Sigmoid colon (tissue), 7 donors: ENCODE data around the gene WBP2. TPM values are rescaled to one million over a fixed set of nuclear protein-coding genes. Genes with fewer than 3 reads are reported as not detected.
A peak's percentile ranks its signal among the peaks of the same experiment; 100 is the strongest.

Experiments used
- DNase-seq: peaks from one replicate; pipeline ENCODE4 v3.0.0-alpha.2; 2019
- H3K27ac ChIP-seq, 4 donors: fragments of 200-600 bp; sonication (generic); one replicate each; pipeline ENCODE4 v1.5.1; 2016 to 2019; ENCODE audit warnings: mild to moderate bottlenecking in 1 of 4
- H3K27me3 ChIP-seq, 3 donors: fragments of 200-600 bp; sonication (generic); one replicate each; pipeline ENCODE4 v1.5.1; 2019; ENCODE audit warnings: mild to moderate bottlenecking in 1 of 3
- H3K36me3 ChIP-seq, 4 donors: fragments of 200-600 bp; sonication (generic); one replicate each; pipeline ENCODE4 v1.5.1; 2016 to 2019
- H3K4me1 ChIP-seq, 4 donors: fragments of 200-600 bp; sonication (generic); one replicate each; pipeline ENCODE4 v1.5.1; 2017 to 2019
- H3K4me3 ChIP-seq, 4 donors: fragments of 200-600 bp; sonication (generic); one replicate each; pipeline ENCODE4 v1.5.1; 2017 to 2019; ENCODE audit warnings: mild to moderate bottlenecking in 2 of 4, moderate library complexity in 1 of 4
- H3K9me3 ChIP-seq, 4 donors: fragments of 200-600 bp in 3 of 4; sonication (generic) in 3 of 4; one replicate each; pipeline versions ENCODE4 v1.5.1 to v1.6.1; 2013 to 2019
- CTCF ChIP-seq, 4 experiments: fragments of 450-650 bp in 3 of 4; fragments of 200-600 bp in 1 of 4; IDR thresholded peaks; one replicate each; pipeline ENCODE4 v1.5.1; 2016 to 2019; ENCODE audit warnings: antibody characterized with exemption in 4 of 4, mild to moderate bottlenecking in 3 of 4, moderate library complexity in 2 of 4
- EP300 ChIP-seq, 4 donors: sonication (generic); formaldehyde crosslinking; IDR thresholded peaks; one replicate each; pipeline ENCODE4 v1.6.1; 2017; ENCODE audit warnings: antibody characterized with exemption in 4 of 4
- POLR2A ChIP-seq, 2 donors: fragments of 450-650 bp; IDR thresholded peaks; one replicate each; pipeline ENCODE4 v1.6.1; 2016; ENCODE audit warnings: antibody characterized with exemption in 2 of 2, mild to moderate bottlenecking in 2 of 2, moderate library complexity in 2 of 2
- POLR2AphosphoS5 ChIP-seq, 4 donors: sonication (generic); formaldehyde crosslinking; IDR thresholded peaks; one replicate each; pipeline ENCODE4 v1.6.1; 2017; ENCODE audit warnings: antibody characterized with exemption in 4 of 4
- WGBS, 2 donors: extraction: QIAGEN DNeasy Blood & Tissue Kit; methylation state at CpG; one replicate each; pipeline ENCODE4 v1.1.7; 2013; 5-methylcytosine and 5-hydroxymethylcytosine counted together
- intact Hi-C: fragments of 100-400 bp; cut with DNase I; formaldehyde crosslinking; loops from one replicate; pipeline ENCODE4 v1.15.1; 2023
- polyA plus RNA-seq, 3 donors: library from polyadenylated mRNA; stranded (reverse); fragments of 200-250 nt; gene quantifications; one replicate each; pipeline ENCODE4 v1.2.3, GENCODE V29; 2013
- total RNA-seq, 4 donors: library from RNA; depleted of rRNA; stranded (reverse); fragments of >200 nt; gene quantifications; one replicate each; pipeline ENCODE4 v1.1.0, GENCODE V29; 2016
- donor health status: healthy with polysubstance abuse.
- donor health status: Bipolar disorder and iron deficiency.
- donor health status: healthy.

WBP2 gene
- total and polyA plus RNA-seq, 7 donors: 44.2 to 110 (median 73.1) TPM

GRCh38 chr17:75897160-75898019 lies 42.3 kb upstream of the WBP2 start:
- peak overlapping the region; percentile 95 to 98 (median 96) for H3K27ac ChIP-seq
- WGBS, 2 donors: 58 to 61% methylated on average over 37 of the region's 37 CpGs
- no peak for TF ChIP-seq POLR2AphosphoS5 (IDR thresholded peaks at IDR 0.05)
- no peak for TF ChIP-seq EP300 (IDR thresholded peaks at IDR 0.05)
- no peak for TF ChIP-seq POLR2A (IDR thresholded peaks at IDR 0.05)
- TF ChIP-seq CTCF (IDR thresholded peaks at IDR 0.05): no peak
- H3K27me3 ChIP-seq: no peaks in the 10 kb centered on the region
- intact Hi-C loops: loop anchor here (5.0 kb wide), 1 partner anchor 120 kb away; a partner anchor contains a TSS
- peaks cover 0 to 39% (median 34%) of the 10 kb centered on the region in 4 donors for H3K4me1 ChIP-seq
- DNase-seq: peak; percentile 84
- peaks cover 25 to 47% (median 35%) of the 10 kb centered on the region in 4 donors for H3K36me3 ChIP-seq
- no peaks in the 10 kb centered on the region for H3K9me3 ChIP-seq
- H3K4me3 ChIP-seq: peak overlapping the region; percentile 73 to 95 (median 83)

DNA sequence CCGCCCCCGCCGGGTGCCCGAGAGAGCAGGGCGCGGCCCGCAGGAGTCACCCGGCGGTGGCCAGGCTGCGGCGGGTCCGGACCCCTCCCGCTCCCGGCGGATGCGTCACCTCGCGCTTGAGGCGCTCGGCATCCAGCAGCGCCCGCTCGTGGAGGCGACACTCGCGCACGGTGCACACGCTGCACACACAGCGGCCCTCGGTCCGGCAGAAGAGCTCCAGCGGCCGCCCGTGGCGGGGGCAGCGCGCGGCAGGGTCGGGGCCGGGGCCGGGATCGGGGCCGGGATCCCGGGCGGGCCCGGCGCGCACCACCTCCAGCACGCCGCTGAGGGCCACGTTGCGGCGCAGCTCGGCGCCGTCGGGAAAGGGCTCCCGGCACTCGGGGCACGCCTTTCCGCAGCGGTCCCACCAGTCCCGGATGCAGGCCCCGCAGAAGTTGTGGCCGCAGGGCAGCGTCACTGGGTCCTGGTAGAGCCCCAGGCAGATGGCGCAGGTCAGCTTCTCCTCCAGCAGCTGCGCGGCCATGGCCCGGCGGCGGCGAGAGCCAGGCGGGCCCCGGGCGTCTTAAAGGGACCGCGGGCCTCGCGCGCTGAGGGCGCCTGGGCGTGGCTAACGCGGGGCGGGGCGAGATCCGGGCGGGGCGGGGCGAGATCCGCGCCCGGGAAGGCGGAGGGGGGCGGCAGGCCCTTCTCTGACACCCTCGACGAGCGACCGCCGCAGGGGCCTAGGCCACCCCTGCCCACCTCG lies 41.5 kb upstream of the WBP2 start, which contains the start of gene TRIM65:
Gene TRIM65 (minus strand): TSS at position 537 of the 745 bp plus-strand sequence. CDS start 14 bp downstream, at position 523.
- peaks cover 0 to 39% (median 34%) of the 10 kb centered on the region in 4 donors for H3K4me1 ChIP-seq
- no peaks in the 10 kb centered on the region for H3K9me3 ChIP-seq
- peak within 1 kb of the TSS; percentile 95 to 98 (median 96) for H3K27ac ChIP-seq
- H3K36me3 ChIP-seq: peaks cover 24 to 47% (median 34%) of the 10 kb centered on the region in 4 donors
- 0 to 1% methylated on average over 102 of the region's 102 CpGs for WGBS, 2 donors
- intact Hi-C loops: loop anchor here (1.0 to 5.0 kb wide), 3 partner anchors 19 to 119 kb away; partner anchors contain the start of gene WBP2
- DNase-seq: peak; percentile 94
- TF ChIP-seq CTCF (IDR thresholded peaks at IDR 0.05): no peak
- peak; percentile 41 to 61 for TF ChIP-seq POLR2A (IDR thresholded peaks at IDR 0.05)
- TF ChIP-seq POLR2AphosphoS5 (IDR thresholded peaks at IDR 0.05): peak; percentile 81 to 94 (median 88)
- H3K27me3 ChIP-seq: no peaks in the 10 kb centered on the region
- peak within 1 kb of the TSS; percentile 73 to 95 (median 83) for H3K4me3 ChIP-seq

DNA sequence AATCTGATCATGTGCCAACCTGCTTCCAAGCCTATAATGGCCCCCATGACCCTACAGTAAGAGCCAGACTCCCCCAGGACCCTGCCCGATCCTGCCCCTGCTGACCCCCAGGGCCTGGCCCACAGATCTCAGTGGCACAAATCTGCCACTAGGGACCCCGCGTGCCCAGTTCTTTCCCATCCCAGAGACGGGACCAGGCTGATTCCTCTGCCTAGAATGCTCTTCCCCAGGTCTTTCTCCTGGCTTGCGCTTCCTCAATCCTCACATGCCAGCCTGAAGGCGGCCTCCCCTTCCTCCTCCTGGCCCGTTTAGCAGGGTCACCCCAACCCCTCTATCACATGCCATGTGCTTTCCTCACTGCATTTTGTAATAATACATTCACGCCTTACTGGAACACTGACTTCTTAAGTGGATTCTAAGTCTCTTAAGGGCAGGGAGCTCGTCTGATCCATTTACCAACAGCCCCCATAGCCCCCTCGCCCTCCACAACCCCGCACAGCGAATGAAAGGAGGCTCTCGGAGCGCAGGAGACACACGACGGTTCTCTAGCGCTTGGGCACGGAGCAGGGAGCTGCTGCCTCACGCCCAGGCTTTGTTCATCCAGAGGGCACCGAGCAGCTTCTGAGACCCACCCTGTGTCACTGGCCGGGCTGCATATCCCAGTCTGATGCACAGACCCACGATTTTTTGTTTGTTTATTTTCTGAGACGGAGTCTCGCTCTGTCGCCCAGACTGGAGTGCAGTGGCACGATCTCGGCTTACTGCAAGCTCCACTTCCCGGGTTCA lies 40.4 kb upstream of the WBP2 start:
- Histone ChIP-seq H3K4me1 (peaks cover 0 to 39% (median 34%) of the 10 kb centered on the region in 4 donors), H3K27ac (peak overlapping the region; percentile 95 to 98 (median 96)), H3K9me3 (no peaks in the 10 kb centered on the region), H3K36me3 (peaks cover 20 to 47% (median 34%) of the 10 kb centered on the region in 4 donors), H3K27me3 (no peaks in the 10 kb centered on the region), H3K4me3 (peak overlapping the region; percentile 73 to 95 (median 83))
- TF ChIP-seq CTCF (IDR thresholded peaks at IDR 0.05) (peak in 3 of 4 experiments; percentile 4 to 38 (median 34)), POLR2AphosphoS5 (IDR thresholded peaks at IDR 0.05) (no peak), EP300 (IDR thresholded peaks at IDR 0.05) (no peak)
- 21 to 31% methylated on average over 28 of the region's 28 CpGs for WGBS, 2 donors
- DNase-seq: peak; percentile 69
- intact Hi-C loops: loop anchor here (1.0 to 5.0 kb wide), 3 partner anchors 18 to 118 kb away; partner anchors contain the start of gene WBP2

GRCh38 chr17:75894049-75894733 lies 39.1 kb upstream of the WBP2 start:
- TF ChIP-seq EP300 (IDR thresholded peaks at IDR 0.05) (no peak), CTCF (IDR thresholded peaks at IDR 0.05) (no peak), POLR2A (IDR thresholded peaks at IDR 0.05) (no peak), POLR2AphosphoS5 (IDR thresholded peaks at IDR 0.05) (no peak)
- Histone ChIP-seq H3K27ac (peak overlapping the region; percentile 95 to 98 (median 96)), H3K36me3 (peaks cover 13 to 47% (median 30%) of the 10 kb centered on the region in 4 donors), H3K9me3 (no peaks in the 10 kb centered on the region), H3K4me3 (no peak overlapping the region), H3K27me3 (no peaks in the 10 kb centered on the region), H3K4me1 (peaks cover 0 to 39% (median 34%) of the 10 kb centered on the region in 4 donors)
- peak; percentile 79 for DNase-seq
- WGBS, 2 donors: 87% methylated on average over 22 of the region's 22 CpGs
- intact Hi-C loops: no loop called here
